IMR-90 (cell line): ENCODE results near the gene MRPS15. TPM values are rescaled to one million over a fixed set of nuclear protein-coding genes. Genes with fewer than 3 reads are reported as not detected.

Experiments used
- ATAC-seq: fragments of 200-7000 bp; cut with Tn5 transposase; 2 replicates; pipeline ENCODE4 v1.9.1; 2020; ENCODE audit warnings: low read depth, mild to moderate bottlenecking, moderate library complexity
- BruUV-seq: library from RNA; stranded (reverse); fragments of 400-500 nt; replicated peaks from 2 replicates; lab custom pipeline; 2021; lab: Mats Ljungman, UMichigan
- CTCF ChIA-PET: fragments of 300-600 bp; formaldehyde crosslinking; extraction: SDS; loops from one replicate; lab custom pipeline; 2021; ENCODE audit warnings: antibody characterized with exemption; lab: Yijun Ruan, JAX
- POLR2A ChIA-PET: fragments of 300-600 bp; sonication (Branson Sonifier 250); formaldehyde crosslinking; loops from one replicate; lab custom pipeline; 2022; ENCODE audit warnings: antibody characterized with exemption; ENCODE audit not compliant: unreplicated experiment; lab: Charles Lee
- DNase-seq: peaks from one replicate; pipeline ENCODE4 v3.0.0; 2013
- H2AFZ ChIP-seq: replicated peaks from 2 replicates; pipeline ENCODE3; 2013; ENCODE audit warnings: low read length, mild to moderate bottlenecking; ENCODE audit not compliant: poor library complexity
- H2AK5ac ChIP-seq: 2 replicates; pipeline ENCODE4 v1.6.1; 2013; ENCODE audit warnings: low read depth, low read length, inconsistent platforms
- H2AK9ac ChIP-seq: replicated peaks from 2 replicates; pipeline ENCODE3; 2013; ENCODE audit warnings: mild to moderate bottlenecking, low read depth, low read length, moderate library complexity; ENCODE audit not compliant: poor library complexity
- H2BK120ac ChIP-seq: 2 replicates; pipeline ENCODE4 v1.6.1; 2013; ENCODE audit warnings: low read depth, low read length, inconsistent platforms
- H2BK15ac ChIP-seq: 3 replicates; pipeline ENCODE4 v1.6.1; 2013; ENCODE audit warnings: low read depth, low read length, inconsistent platforms
- H2BK20ac ChIP-seq: 2 replicates; pipeline ENCODE4 v1.6.1; 2013; ENCODE audit warnings: low read depth, mild to moderate bottlenecking, inconsistent platforms, low read length, moderate library complexity
- H2BK5ac ChIP-seq: 2 replicates; pipeline ENCODE4 v1.6.1; 2013; ENCODE audit warnings: mild to moderate bottlenecking, low read depth, low read length, inconsistent platforms; ENCODE audit not compliant: poor library complexity, severe bottlenecking
- H3K14ac ChIP-seq: replicated peaks from 2 replicates; pipeline ENCODE4 v1.6.1; 2013; ENCODE audit warnings: low read depth, low read length, inconsistent platforms
- H3K18ac ChIP-seq: 2 replicates; pipeline ENCODE4 v1.6.1; 2013; ENCODE audit warnings: low read depth, low read length, control low read depth
- H3K23ac ChIP-seq: 2 replicates; pipeline ENCODE4 v1.6.1; 2013; ENCODE audit warnings: low read depth, low read length, inconsistent platforms
- H3K27ac ChIP-seq: 2 replicates; pipeline ENCODE4 v1.5.1; 2013; ENCODE audit warnings: mild to moderate bottlenecking, control low read depth, low read length; ENCODE audit not compliant: insufficient read depth
- H3K27me3 ChIP-seq: 2 replicates; pipeline ENCODE4 v1.6.1; 2013; ENCODE audit warnings: low read length; ENCODE audit not compliant: control insufficient read depth, insufficient read depth
- H3K36me3 ChIP-seq: 2 replicates; pipeline ENCODE4 v1.6.1; 2013; ENCODE audit warnings: low read length, mixed read lengths; ENCODE audit not compliant: control insufficient read depth, insufficient read depth
- H3K4ac ChIP-seq: 2 replicates; pipeline ENCODE4 v1.6.1; 2013; ENCODE audit warnings: low read depth, low read length, inconsistent platforms
- H3K4me1 ChIP-seq: 2 replicates; pipeline ENCODE4 v1.6.1; 2013; ENCODE audit warnings: low read length, mixed read lengths; ENCODE audit not compliant: control insufficient read depth, insufficient read depth
- H3K4me2 ChIP-seq: 2 replicates; pipeline ENCODE4 v1.6.1; 2013; ENCODE audit warnings: low read depth, mild to moderate bottlenecking, control low read depth, low read length, moderate library complexity
- H3K4me3 ChIP-seq: 2 replicates; pipeline ENCODE4 v1.5.1; 2013; ENCODE audit warnings: low read depth, mild to moderate bottlenecking, control low read depth, low read length, moderate library complexity; ENCODE audit not compliant: insufficient read depth
- H3K56ac ChIP-seq: 2 replicates; pipeline ENCODE4 v1.6.1; 2013; ENCODE audit warnings: low read length, inconsistent platforms; ENCODE audit not compliant: insufficient read depth; ENCODE audit errors: extremely low read depth
- H3K79me1 ChIP-seq, 2 experiments: 2 replicates each; pipeline ENCODE4 v1.6.1; 2013; ENCODE audit warnings: low read length in 2 of 2, inconsistent platforms in 1 of 2, low read depth in 1 of 2
- H3K9ac ChIP-seq: 2 replicates; pipeline ENCODE4 v1.6.1; 2013; ENCODE audit warnings: low read depth, low read length, control low read depth
- H3K9me1 ChIP-seq: 2 replicates; pipeline ENCODE4 v1.6.1; 2013; ENCODE audit warnings: low read length, inconsistent platforms; ENCODE audit not compliant: insufficient read depth
- H3K9me3 ChIP-seq: 2 replicates; pipeline ENCODE4 v1.6.1; 2013; ENCODE audit warnings: low read length; ENCODE audit not compliant: control insufficient read depth, insufficient read depth
- H4K20me1 ChIP-seq: 2 replicates; pipeline ENCODE4 v1.6.1; 2013; ENCODE audit warnings: low read length, inconsistent platforms; ENCODE audit not compliant: insufficient read depth
- H4K5ac ChIP-seq: 2 replicates; pipeline ENCODE4 v1.6.1; 2013; ENCODE audit warnings: mild to moderate bottlenecking, low read depth, low read length, control low read depth
- H4K8ac ChIP-seq, 2 experiments: 2 replicates each; pipeline ENCODE4 v1.6.1; 2013; ENCODE audit warnings: low read depth in 2 of 2, low read length in 2 of 2, control low read depth in 1 of 2, inconsistent platforms in 1 of 2
- H4K91ac ChIP-seq: 2 replicates; pipeline ENCODE4 v1.6.1; 2013; ENCODE audit warnings: low read depth, low read length, inconsistent platforms; ENCODE audit not compliant: insufficient read depth
- SMC3 ChIP-seq: fragments of 150-350 bp; IDR thresholded peaks from 2 replicates; pipeline ENCODE4 v1.6.1; 2016; ENCODE audit warnings: low read depth, mild to moderate bottlenecking, antibody characterized with exemption, low read length, moderate library complexity
- WGBS, 2 experiments: methylation state at CpG; one replicate each; pipeline versions ENCODE4 v1.1.5 to v1.1.7; 2013; ENCODE audit warnings: missing lambda C conversion rate in 2 of 2; ENCODE audit not compliant: insufficient read length in 1 of 2; ENCODE audit errors: extremely low coverage in 2 of 2; 5-methylcytosine and 5-hydroxymethylcytosine counted together
- dilution Hi-C: fragments of 300-500 bp; cut with HindIII; formaldehyde crosslinking; loops from one replicate; pipeline ENCODE4 v1.14.3; 2018; ENCODE audit warnings: low sequenced_read_pairs; ENCODE audit not compliant: unreplicated experiment
- in situ Hi-C: fragments of 300-500 bp; cut with MboI; formaldehyde crosslinking; loops from 3 replicates; pipeline ENCODE4 v1.14.3; 2019; ENCODE audit warnings: low sequenced_read_pairs, inconsistent platforms, mixed read lengths
- intact Hi-C: fragments of 100-400 bp; cut with micrococcal nuclease; formaldehyde crosslinking; loops from 2 replicates; pipeline ENCODE4 v1.10.0; 2022
- polyA plus RNA-seq, 3 experiments: library from polyadenylated mRNA; depleted of rRNA; stranded (reverse); fragments of >200 nt; gene quantifications; 2 replicates each; pipeline ENCODE4 v1.2.3, GENCODE V29; 2012; ENCODE audit warnings: low replicate concordance in 1 of 3
- total RNA-seq: library from RNA; depleted of rRNA; stranded (reverse); fragments of >200 nt; gene quantifications from 2 replicates; pipeline ENCODE4 v1.2.3, GENCODE V29; 2012

MRPS15 gene
- total and polyA plus RNA-seq, 2 of the 4 experiments (the other 2 are of a cell fraction) = 46.1 to 77.9 TPM

DNA sequence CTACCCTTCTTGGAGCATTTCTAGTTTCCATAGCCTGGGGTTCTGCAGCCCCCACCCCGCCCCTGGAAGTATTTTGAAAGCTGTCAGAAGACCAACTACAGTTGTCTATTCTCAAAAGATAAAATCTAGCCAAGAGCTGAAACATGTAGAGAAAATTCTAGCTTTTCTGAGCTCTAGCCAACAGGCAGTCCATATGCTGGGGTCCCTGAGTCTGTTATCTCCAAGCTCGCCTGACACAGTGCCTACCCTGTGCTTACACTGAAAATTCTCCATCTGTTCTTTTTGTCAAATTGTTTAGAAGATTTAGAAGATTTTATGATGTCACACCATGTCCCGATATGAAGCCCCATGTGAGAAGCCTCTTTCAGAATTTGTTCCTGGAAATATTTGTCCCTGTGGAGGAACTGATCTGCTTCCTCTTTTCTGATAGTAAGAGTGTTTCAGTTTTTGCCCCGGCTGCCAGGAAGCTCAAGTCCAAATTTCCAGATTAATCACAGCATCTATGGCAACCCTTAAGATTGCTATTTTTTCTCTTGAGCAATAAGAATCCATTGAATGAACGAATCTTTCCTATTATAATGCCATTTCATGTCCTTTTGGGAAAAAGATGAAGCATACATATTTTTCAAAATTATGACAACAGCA is 42.2 kb upstream of the MRPS15 start:
- no peak overlapping the region for H2BK5ac ChIP-seq
- ChIA-PET POLR2A (no interaction called here), CTCF (interaction anchor here (0.7 to 2.5 kb wide), 2 partner anchors 9 to 10 kb away, joined by 3 to 8 read pairs; no protein-coding TSS in a partner anchor)
- TF ChIP-seq SMC3 = no peak
- BruUV-seq = no TSS peak
- no peak overlapping the region for H3K9ac ChIP-seq
- H3K9me1 ChIP-seq = no peaks in the 10 kb centered on the region
- no peak overlapping the region for H3K4ac ChIP-seq
- H3K23ac ChIP-seq = no peak overlapping the region
- H2BK120ac ChIP-seq = no peak overlapping the region
- no peaks in the 10 kb centered on the region for H3K4me1 ChIP-seq
- intact Hi-C loops (no loop called here), in situ Hi-C loops (no loop called here), dilution Hi-C loops (no loop called here)
- H4K20me1 ChIP-seq = no peaks in the 10 kb centered on the region
- H2AFZ ChIP-seq = no peak overlapping the region
- H3K18ac ChIP-seq = no peak overlapping the region
- no peak overlapping the region for H3K4me2 ChIP-seq
- H3K27ac ChIP-seq = no peak overlapping the region
- DNase-seq = no peak
- H4K5ac ChIP-seq = no peak overlapping the region
- H4K91ac ChIP-seq = no peak overlapping the region
- H3K79me1 ChIP-seq = no peaks in the 10 kb centered on the region
- H3K14ac ChIP-seq = no peak overlapping the region
- H4K8ac ChIP-seq = no peak overlapping the region
- ATAC-seq = no peak
- H2BK15ac ChIP-seq = no peak overlapping the region
- no peak overlapping the region for H3K4me3 ChIP-seq
- H3K56ac ChIP-seq = no peak overlapping the region
- H2AK9ac ChIP-seq = no peak overlapping the region
- no peak overlapping the region for H2BK20ac ChIP-seq
- no peak overlapping the region for H2AK5ac ChIP-seq
- peaks cover 10% of the 10 kb centered on the region for H3K27me3 ChIP-seq
- no peaks in the 10 kb centered on the region for H3K9me3 ChIP-seq
- 40% methylated on average over 1 of the region's 5 CpGs; no CpG with 5 or more reads in 1 of the 2 experiments for WGBS, 2 experiments
- no peaks in the 10 kb centered on the region for H3K36me3 ChIP-seq
